Ovary (tissue), 3 donors: ENCODE data around the gene ADGRG3.

ENCODE experiments used
- CTCF ChIP-seq, 3 donors: fragments of 450-650 bp in 2 of 3; fragments of 200-600 bp in 1 of 3; IDR thresholded peaks; one replicate each; pipeline versions ENCODE4 v1.5.1 to v1.8.0; 2016 to 2022; ENCODE audit warnings: antibody characterized with exemption in 3 of 3, mild to moderate bottlenecking in 1 of 3
- POLR2A ChIP-seq: fragments of 450-650 bp; IDR thresholded peaks from one replicate; pipeline ENCODE4 v1.6.1; 2017; ENCODE audit warnings: antibody characterized with exemption, mild to moderate bottlenecking, moderate library complexity
- donor health status: DM: no; HTN: no; CAD: no.

DNA sequence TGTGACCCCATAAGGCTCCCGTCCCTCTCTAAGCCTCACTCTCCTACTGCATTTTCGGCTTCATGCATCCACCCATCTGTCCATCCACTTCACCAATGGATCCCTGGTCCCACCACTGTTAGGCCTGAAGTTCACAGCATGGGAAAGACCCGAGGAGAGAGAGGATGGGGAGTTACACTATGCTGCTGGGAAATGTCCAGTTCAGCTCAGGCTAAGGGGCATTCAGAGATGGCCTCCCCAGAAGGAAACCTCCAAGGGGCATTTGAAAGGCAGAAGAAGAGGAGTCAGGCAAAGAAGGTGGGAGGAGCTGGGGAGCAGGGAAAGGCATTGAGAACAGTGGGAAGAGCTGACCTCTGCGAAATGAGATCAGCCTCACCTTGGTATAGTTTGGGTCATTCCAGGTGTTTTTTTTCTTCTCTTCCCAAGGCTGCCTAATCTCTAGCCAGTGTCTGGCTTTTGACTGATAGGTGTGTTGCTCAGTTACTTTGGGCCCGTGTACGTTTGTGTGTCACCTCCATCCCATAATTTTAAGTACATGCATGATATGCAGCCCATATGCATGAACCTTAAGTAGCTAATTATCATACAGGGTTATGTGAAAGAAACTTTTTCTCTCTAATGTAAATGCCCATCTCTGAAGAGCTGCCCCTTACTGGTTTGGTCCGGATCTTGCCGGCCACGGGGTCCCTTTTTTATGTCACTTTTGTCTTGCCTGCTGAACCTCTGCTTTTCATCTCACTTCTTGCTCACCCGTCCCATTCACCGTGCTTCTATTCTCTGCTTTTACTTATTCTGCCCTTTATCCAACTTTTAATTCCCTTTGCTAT lies 14.9 kb downstream of the ADGRG3 start:
- no peak for TF ChIP-seq CTCF (IDR thresholded peaks at IDR 0.05)
- TF ChIP-seq POLR2A: no peak
